Gastrocnemius medialis (tissue), 4 donors: ENCODE measurements around the gene ROCK1. TPM values are rescaled to one million over a fixed set of nuclear protein-coding genes. Genes with fewer than 3 reads are reported as not detected.
"Not testable (repeated sequence)": the region's sequence is repeated elsewhere in the genome, so short reads cannot be mapped to it uniquely, and the experiment has no call there.

Source experiments
- ATAC-seq, 2 donors: fragments of 150-250 bp; one replicate each; pipeline ENCODE4 v1.9.1; 2016
- DNase-seq, 2 donors: peaks; one replicate each; pipeline ENCODE4 v3.0.0-alpha.2; 2019
- H3K27ac ChIP-seq, 4 donors: fragments of 200-600 bp; sonication (generic); 1 replicate in 1 of 4; 2 replicates in 3 of 4; pipeline ENCODE4 v1.5.1; 2016 to 2018; ENCODE audit warnings: mild to moderate bottlenecking in 2 of 4, moderate library complexity in 1 of 4
- H3K27me3 ChIP-seq, 3 donors: fragments of 200-600 bp; sonication (generic) in 2 of 3; 1 replicate in 1 of 3; 2 replicates in 2 of 3; pipeline versions ENCODE4 v1.5.1 to v1.6.0; 2016 to 2019; ENCODE audit warnings: mild to moderate bottlenecking in 1 of 3, moderate library complexity in 1 of 3
- H3K36me3 ChIP-seq, 2 donors: fragments of 200-600 bp; sonication (generic) in 1 of 2; one replicate each; pipeline ENCODE4 v1.5.1; 2017 to 2018
- H3K4me1 ChIP-seq, 2 donors: fragments of 200-600 bp; sonication (generic) in 1 of 2; one replicate each; pipeline ENCODE4 v1.5.1; 2016 to 2017; ENCODE audit warnings: mild to moderate bottlenecking in 2 of 2
- H3K4me3 ChIP-seq, 4 donors: fragments of 200-600 bp; sonication (generic) in 3 of 4; 1 replicate in 1 of 4; 2 replicates in 3 of 4; pipeline ENCODE4 v1.5.1; 2016 to 2019; ENCODE audit warnings: mild to moderate bottlenecking in 2 of 4
- H3K9me3 ChIP-seq, 3 donors: fragments of 200-600 bp; sonication (generic) in 2 of 3; 1 replicate in 1 of 3; 2 replicates in 2 of 3; pipeline ENCODE4 v1.5.1; 2016 to 2019
- POLR2A ChIP-seq, 2 donors: fragments of 450-650 bp; IDR thresholded peaks; one replicate each; pipeline ENCODE4 v1.6.1; 2017; ENCODE audit warnings: antibody characterized with exemption in 2 of 2, mild to moderate bottlenecking in 2 of 2, moderate library complexity in 2 of 2
- in situ Hi-C, 4 donors: fragments of 200-750 bp; cut with MboI; loops; one replicate each; pipeline versions ENCODE4 v1.15.0 to v1.8.0; 2017; ENCODE audit warnings: low sequenced_read_pairs in 4 of 4
- intact Hi-C: fragments of 100-400 bp; cut with DNase I; formaldehyde crosslinking; loops from one replicate; pipeline ENCODE4 v1.15.1; 2023; ENCODE audit warnings: low total_unique reads
- total RNA-seq, 4 donors: library from RNA; depleted of rRNA; stranded (reverse); fragments of >200 nt; gene quantifications; one replicate each; pipeline versions ENCODE4 v1.1.0 to v1.2.3, GENCODE V29; 2016
- TF ChIP-seq, protein P1 (sequence below), 5 experiments: fragments of 450-650 bp in 3 of 5; fragments of 200-600 bp in 2 of 5; sonication (generic) in 2 of 5; IDR thresholded peaks in 4 of 5; conservative IDR thresholded peaks in 1 of 5; 1 replicate in 4 of 5; 2 replicates in 1 of 5; pipeline ENCODE4 v1.5.1; 2016 to 2019; ENCODE audit warnings: antibody characterized with exemption in 5 of 5, mild to moderate bottlenecking in 3 of 5, moderate library complexity in 3 of 5

ROCK1 gene
- total RNA-seq, 4 donors from 2014 or later, result 11.0 to 15.7 (median 12.7) TPM

DNA sequence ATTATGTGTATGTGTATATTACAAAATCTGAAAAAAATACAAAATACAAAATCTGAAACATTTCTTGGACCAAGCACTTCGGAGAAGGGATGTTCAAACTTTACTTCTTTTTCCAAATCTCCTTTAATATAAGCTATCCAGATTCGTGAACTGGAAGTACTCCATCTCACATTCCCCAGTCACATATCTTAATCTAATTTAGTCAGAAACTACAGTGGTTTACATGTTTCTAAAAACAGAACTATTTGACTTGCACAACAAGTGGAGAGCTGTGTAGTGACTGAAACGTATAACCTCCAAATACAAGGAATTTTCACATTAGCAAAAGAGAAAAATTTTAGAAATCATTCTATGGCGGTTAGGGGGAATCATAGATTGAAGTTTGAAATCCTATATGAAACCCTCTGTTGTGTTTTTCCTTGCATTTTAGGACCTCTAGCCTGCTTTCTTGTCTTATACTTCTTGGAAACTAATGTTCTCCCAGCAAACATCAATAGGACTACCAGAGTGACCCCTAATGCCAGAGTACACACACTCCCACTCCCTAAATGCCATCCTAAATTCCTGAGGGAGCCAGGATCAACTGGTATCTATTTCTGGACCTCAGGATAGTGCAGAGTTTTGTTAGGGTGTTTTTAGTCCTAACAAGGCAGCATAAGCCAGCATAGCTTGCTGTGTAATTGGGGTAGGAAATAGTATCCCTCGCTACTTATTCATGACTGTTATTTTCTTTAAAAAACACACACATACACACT lies 30.2 kb upstream of the ROCK1 start:
- Histone ChIP-seq H3K4me3 (no peak overlapping the region), H3K27me3 (no peaks in the 10 kb centered on the region), H3K4me1 (no peaks in the 10 kb centered on the region), H3K9me3 (no peaks in the 10 kb centered on the region), H3K27ac (no peak overlapping the region), H3K36me3 (no peaks in the 10 kb centered on the region)
- intact Hi-C loops, result no loop called here
- in situ Hi-C loops, result no loop called here
- no peak for DNase-seq
- TF ChIP-seq, protein P1, sequence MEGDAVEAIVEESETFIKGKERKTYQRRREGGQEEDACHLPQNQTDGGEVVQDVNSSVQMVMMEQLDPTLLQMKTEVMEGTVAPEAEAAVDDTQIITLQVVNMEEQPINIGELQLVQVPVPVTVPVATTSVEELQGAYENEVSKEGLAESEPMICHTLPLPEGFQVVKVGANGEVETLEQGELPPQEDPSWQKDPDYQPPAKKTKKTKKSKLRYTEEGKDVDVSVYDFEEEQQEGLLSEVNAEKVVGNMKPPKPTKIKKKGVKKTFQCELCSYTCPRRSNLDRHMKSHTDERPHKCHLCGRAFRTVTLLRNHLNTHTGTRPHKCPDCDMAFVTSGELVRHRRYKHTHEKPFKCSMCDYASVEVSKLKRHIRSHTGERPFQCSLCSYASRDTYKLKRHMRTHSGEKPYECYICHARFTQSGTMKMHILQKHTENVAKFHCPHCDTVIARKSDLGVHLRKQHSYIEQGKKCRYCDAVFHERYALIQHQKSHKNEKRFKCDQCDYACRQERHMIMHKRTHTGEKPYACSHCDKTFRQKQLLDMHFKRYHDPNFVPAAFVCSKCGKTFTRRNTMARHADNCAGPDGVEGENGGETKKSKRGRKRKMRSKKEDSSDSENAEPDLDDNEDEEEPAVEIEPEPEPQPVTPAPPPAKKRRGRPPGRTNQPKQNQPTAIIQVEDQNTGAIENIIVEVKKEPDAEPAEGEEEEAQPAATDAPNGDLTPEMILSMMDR (IDR thresholded peaks at IDR 0.05 in 4 of 5, conservative IDR thresholded peaks at IDR 0.05 in 1 of 5), result no peak
- no peak for TF ChIP-seq POLR2A (IDR thresholded peaks at IDR 0.05)
- ATAC-seq, result no peak

- H3K27me3 ChIP-seq, intact Hi-C loops, H3K4me1 ChIP-seq, H3K9me3 ChIP-seq, H3K27ac ChIP-seq, ATAC-seq, DNase-seq, H3K4me3 ChIP-seq, H3K36me3 ChIP-seq: not testable (repeated sequence)
- in situ Hi-C loops, result loop anchor here in 1 of 4 donors (10.0 kb wide), 1 partner anchor 163 kb away; no protein-coding TSS in a partner anchor
Observed at GRCh38 chr18:21137719-21138488, 26.3 kb upstream of the ROCK1 start.

DNA sequence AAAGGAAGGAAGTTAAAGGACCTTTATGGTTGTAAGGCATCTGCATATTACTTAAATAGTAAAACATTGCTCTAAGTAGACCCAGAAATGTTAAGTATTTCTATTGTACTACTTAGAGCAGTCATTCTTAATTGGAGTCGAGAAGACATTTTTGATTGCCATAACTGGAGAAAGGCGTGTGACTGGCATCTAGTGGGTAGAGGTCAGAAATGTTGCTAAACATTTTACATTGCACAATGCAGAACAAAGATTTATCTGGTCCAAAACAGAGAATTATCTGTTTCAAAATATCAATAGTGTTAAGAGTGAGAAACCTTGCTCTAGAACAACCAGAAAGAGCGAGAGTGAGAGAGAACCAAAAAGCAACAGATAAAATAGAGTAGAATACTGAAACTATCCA lies 23.3 kb upstream of the ROCK1 start:
- intact Hi-C loops, result no loop called here
- DNase-seq (no peak), ATAC-seq (peak in 1 of 2 donors; percentile 65)
- H3K27ac ChIP-seq, result no peak overlapping the region
- in situ Hi-C loops, result loop anchor here in 1 of 4 donors (10.0 kb wide), 1 partner anchor 160 kb away; no protein-coding TSS in a partner anchor
- no peaks in the 10 kb centered on the region for H3K36me3 ChIP-seq
- TF ChIP-seq POLR2A (IDR thresholded peaks at IDR 0.05), result no peak
- TF ChIP-seq, protein P1 (IDR thresholded peaks at IDR 0.05 in 4 of 5, conservative IDR thresholded peaks at IDR 0.05 in 1 of 5), result peak in 4 of 5 experiments; percentile 21 to 50 (median 30)
- no peaks in the 10 kb centered on the region for H3K4me1 ChIP-seq
- no peaks in the 10 kb centered on the region for H3K9me3 ChIP-seq
- H3K4me3 ChIP-seq, result no peak overlapping the region
- no peaks in the 10 kb centered on the region for H3K27me3 ChIP-seq

DNA sequence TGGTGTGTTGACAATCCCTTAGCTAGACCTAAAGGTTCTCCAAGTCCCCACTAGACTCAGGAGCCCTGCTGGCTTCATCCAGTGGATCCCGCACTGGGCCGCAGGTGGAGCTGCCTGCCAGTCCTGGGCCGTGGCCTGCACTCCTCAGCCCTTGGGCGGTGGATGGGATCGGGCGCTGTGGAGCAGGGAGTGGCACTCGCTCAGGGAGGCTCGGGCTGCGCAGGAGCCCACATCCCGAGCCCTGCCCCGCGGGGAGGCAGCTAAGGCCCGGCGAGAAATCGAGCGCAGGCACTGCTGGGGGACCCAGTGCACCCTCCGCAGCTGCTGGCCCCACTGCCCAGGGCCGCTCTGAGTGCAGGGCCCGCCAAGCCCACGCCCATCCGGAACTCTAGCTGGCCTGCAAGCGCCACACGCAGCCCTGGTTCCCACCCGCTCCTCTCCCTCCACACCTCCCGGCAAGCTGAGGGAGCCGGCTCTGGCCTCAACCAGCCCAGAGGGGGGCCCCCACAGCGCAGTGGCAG lies 20.8 kb upstream of the ROCK1 start:
- no peak overlapping the region for H3K4me3 ChIP-seq
- ATAC-seq, result no peak
- H3K27me3 ChIP-seq, result no peaks in the 10 kb centered on the region
- TF ChIP-seq, protein P1 (IDR thresholded peaks at IDR 0.05 in 4 of 5, conservative IDR thresholded peaks at IDR 0.05 in 1 of 5), result no peak
- DNase-seq, result no peak
- no peaks in the 10 kb centered on the region for H3K9me3 ChIP-seq
- intact Hi-C loops (no loop called here), in situ Hi-C loops (loop anchor here in 1 of 4 donors (10.0 kb wide), 1 partner anchor 158 kb away; no protein-coding TSS in a partner anchor)
- no peaks in the 10 kb centered on the region for H3K36me3 ChIP-seq
- H3K4me1 ChIP-seq, result no peaks in the 10 kb centered on the region
- H3K27ac ChIP-seq, result no peak overlapping the region

GRCh38 chr18:21131698-21132227 lies 20.1 kb upstream of the ROCK1 start:
- Histone ChIP-seq H3K27me3 (no peaks in the 10 kb centered on the region), H3K27ac (no peak overlapping the region), H3K4me3 (no peak overlapping the region), H3K9me3 (no peaks in the 10 kb centered on the region), H3K4me1 (no peaks in the 10 kb centered on the region), H3K36me3 (no peaks in the 10 kb centered on the region)
- in situ Hi-C loops (loop anchor here in 1 of 4 donors (10.0 kb wide), 1 partner anchor 157 kb away; no protein-coding TSS in a partner anchor), intact Hi-C loops (no loop called here)
- TF ChIP-seq POLR2A (IDR thresholded peaks at IDR 0.05), result no peak
- TF ChIP-seq, protein P1 (IDR thresholded peaks at IDR 0.05 in 4 of 5, conservative IDR thresholded peaks at IDR 0.05 in 1 of 5), result no peak
- ATAC-seq (no peak), DNase-seq (no peak)
